Calu3 (cell line): ENCODE results near the gene MACO1. TPM values are rescaled to one million over a fixed set of nuclear protein-coding genes. Genes with fewer than 3 reads are reported as not detected.

Source experiments
- BruUV-seq: library from RNA; stranded (reverse); fragments of 400-500 nt; replicated peaks from 2 replicates; lab custom pipeline; 2021; lab: Mats Ljungman, UMichigan
- CTCF ChIA-PET: fragments of 300-600 bp; sonication (Branson Sonifier 250); formaldehyde crosslinking; loops from one replicate; lab custom pipeline; 2022; ENCODE audit warnings: antibody characterized with exemption; lab: Charles Lee
- DNase-seq: peaks from one replicate; pipeline ENCODE4 v3.0.0; 2022
- H3K27ac Mint-ChIP-seq: one replicate; pipeline ENCODE4 v1.8.0; 2022; ENCODE audit warnings: mixed read lengths; ENCODE audit not compliant: unreplicated experiment
- H3K27me3 Mint-ChIP-seq: one replicate; pipeline ENCODE4 v1.8.0; 2022; ENCODE audit warnings: mixed read lengths; ENCODE audit not compliant: unreplicated experiment
- H3K36me3 Mint-ChIP-seq: one replicate; pipeline ENCODE4 v1.8.0; 2022; ENCODE audit warnings: mild to moderate bottlenecking, moderate library complexity, mixed read lengths; ENCODE audit not compliant: insufficient read depth, unreplicated experiment
- H3K4me1 Mint-ChIP-seq: one replicate; pipeline ENCODE4 v1.8.0; 2022; ENCODE audit warnings: mild to moderate bottlenecking, low read depth, mixed read lengths; ENCODE audit not compliant: unreplicated experiment
- H3K4me3 Mint-ChIP-seq: one replicate; pipeline ENCODE4 v1.8.0; 2022; ENCODE audit warnings: mild to moderate bottlenecking, low read depth, moderate library complexity, mixed read lengths; ENCODE audit not compliant: unreplicated experiment
- H3K9me3 Mint-ChIP-seq: one replicate; pipeline ENCODE4 v1.8.0; 2022; ENCODE audit warnings: low read depth, mixed read lengths; ENCODE audit not compliant: unreplicated experiment
- intact Hi-C: fragments of 100-400 bp; cut with micrococcal nuclease; formaldehyde crosslinking; loops from one replicate; pipeline ENCODE4 v1.10.0; 2022; ENCODE audit not compliant: unreplicated experiment
- total RNA-seq: library from RNA; stranded (reverse); gene quantifications from 2 replicates; pipeline ENCODE4 v1.2.3, GENCODE V29; 2022
- TF ChIP-seq, protein P1 (sequence below): fragments of 200-600 bp; IDR thresholded peaks from one replicate; pipeline ENCODE4 v1.8.0; 2022; ENCODE audit warnings: antibody characterized with exemption; ENCODE audit not compliant: unreplicated experiment

Gene MACO1
- total RNA-seq, 1 experiment from 2014 or later = 16.4 TPM

DNA sequence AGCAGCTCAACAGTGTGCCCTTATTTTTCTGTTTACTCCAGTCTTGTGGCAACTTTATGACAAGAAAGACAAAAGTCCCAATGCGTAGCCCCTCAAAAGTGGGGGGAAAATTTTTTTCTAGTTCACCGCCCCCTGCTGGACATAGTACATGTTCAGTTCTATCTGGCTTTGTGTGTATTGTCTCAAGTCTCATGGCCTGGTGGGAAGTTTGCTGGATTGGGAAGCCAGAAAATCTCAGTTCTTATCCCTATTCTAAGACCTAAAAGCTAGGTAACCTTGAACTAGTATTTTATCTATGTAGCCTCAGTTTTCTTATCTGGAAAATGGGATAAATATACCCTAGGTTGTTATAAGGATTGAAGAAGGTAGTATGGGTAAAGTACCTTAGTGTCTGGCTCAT lies 56.9 kb downstream of the MACO1 start:
- intact Hi-C loops = no loop called here
- Mint-ChIP-seq H3K27me3 (no peaks in the 10 kb centered on the region), H3K4me3 (no peak overlapping the region), H3K9me3 (no peaks in the 10 kb centered on the region), H3K27ac (no peak overlapping the region), H3K36me3 (peaks cover 17% of the 10 kb centered on the region), H3K4me1 (no peaks in the 10 kb centered on the region)
- CTCF ChIA-PET = no interaction called here
- no peak for DNase-seq
- BruUV-seq = no TSS peak
- TF ChIP-seq, protein P1, sequence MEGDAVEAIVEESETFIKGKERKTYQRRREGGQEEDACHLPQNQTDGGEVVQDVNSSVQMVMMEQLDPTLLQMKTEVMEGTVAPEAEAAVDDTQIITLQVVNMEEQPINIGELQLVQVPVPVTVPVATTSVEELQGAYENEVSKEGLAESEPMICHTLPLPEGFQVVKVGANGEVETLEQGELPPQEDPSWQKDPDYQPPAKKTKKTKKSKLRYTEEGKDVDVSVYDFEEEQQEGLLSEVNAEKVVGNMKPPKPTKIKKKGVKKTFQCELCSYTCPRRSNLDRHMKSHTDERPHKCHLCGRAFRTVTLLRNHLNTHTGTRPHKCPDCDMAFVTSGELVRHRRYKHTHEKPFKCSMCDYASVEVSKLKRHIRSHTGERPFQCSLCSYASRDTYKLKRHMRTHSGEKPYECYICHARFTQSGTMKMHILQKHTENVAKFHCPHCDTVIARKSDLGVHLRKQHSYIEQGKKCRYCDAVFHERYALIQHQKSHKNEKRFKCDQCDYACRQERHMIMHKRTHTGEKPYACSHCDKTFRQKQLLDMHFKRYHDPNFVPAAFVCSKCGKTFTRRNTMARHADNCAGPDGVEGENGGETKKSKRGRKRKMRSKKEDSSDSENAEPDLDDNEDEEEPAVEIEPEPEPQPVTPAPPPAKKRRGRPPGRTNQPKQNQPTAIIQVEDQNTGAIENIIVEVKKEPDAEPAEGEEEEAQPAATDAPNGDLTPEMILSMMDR = peak; percentile 41

DNA sequence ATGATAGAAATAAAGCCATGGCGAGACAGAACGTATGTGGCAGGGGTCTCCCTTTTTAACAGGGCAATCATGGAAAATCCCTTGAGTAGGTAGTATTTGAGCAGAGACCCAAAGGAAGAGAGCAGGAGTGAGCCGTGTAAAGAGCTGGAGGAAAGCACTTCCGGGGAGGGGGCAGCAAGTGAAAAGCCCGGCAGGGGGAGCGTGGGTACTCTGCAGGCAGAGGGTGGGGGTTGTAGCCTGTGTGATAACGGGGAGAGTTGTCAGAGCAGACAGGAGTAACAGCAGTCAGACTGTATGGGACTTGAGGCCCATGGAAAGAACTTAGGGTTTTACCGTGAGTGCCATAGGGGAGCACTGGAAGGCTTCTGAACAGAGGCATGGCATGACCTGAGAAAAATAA lies 61.6 kb downstream of the MACO1 start:
- H3K27ac Mint-ChIP-seq = no peak overlapping the region
- H3K27me3 Mint-ChIP-seq = no peaks in the 10 kb centered on the region
- no peaks in the 10 kb centered on the region for H3K9me3 Mint-ChIP-seq
- CTCF ChIA-PET = no interaction called here
- BruUV-seq = no TSS peak
- no peaks in the 10 kb centered on the region for H3K4me1 Mint-ChIP-seq
- TF ChIP-seq, protein P1 = no peak
- peaks cover 16% of the 10 kb centered on the region for H3K36me3 Mint-ChIP-seq
- intact Hi-C loops = no loop called here
- no peak overlapping the region for H3K4me3 Mint-ChIP-seq
- no peak for DNase-seq

DNA sequence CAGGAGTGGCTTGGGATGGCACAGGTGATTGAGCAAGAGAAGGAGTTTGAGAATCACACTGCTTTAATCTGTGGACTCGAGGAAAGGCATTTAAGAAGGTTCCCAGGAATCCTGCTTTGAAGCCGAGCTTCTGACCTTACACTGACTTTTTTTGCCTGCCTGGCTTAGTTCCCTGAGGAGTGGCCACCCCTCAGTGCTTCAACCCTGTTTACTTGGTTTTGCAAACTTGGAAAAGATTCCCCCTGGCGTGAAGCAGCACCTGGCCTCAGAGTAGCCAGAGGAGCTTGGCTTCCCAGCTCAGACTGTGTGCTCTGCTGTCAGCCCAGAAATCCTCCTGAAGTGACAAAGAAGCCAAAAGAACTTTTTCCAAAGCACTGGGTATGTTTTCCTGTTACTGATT lies 64.3 kb downstream of the MACO1 start:
- no peak overlapping the region for H3K4me3 Mint-ChIP-seq
- no peak overlapping the region for H3K27ac Mint-ChIP-seq
- H3K36me3 Mint-ChIP-seq = peaks cover 15% of the 10 kb centered on the region
- CTCF ChIA-PET = no interaction called here
- H3K9me3 Mint-ChIP-seq = no peaks in the 10 kb centered on the region
- no TSS peak for BruUV-seq
- H3K4me1 Mint-ChIP-seq = no peaks in the 10 kb centered on the region
- no peaks in the 10 kb centered on the region for H3K27me3 Mint-ChIP-seq
- no peak for DNase-seq
- intact Hi-C loops = no loop called here
- TF ChIP-seq, protein P1 = no peak

DNA sequence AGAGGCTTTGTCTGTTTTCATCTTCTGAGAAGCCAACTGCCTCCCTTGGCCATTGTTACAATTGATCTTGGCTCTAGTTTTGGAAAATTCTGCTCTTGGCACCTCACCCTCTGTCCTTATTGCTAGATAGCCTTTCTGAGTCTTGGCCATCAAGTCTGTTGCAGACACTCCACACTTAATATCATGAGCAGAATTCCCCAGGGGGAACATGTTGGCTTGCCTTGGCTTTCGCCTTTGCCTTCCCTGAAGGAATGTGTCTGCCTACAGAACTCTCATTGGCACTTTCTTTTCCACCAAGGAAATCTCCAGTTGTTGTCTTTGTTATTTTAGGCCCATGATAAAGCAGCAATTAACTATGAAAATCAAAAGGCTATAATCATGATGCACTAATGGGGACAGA lies 70.0 kb downstream of the MACO1 start:
- TF ChIP-seq, protein P1 = no peak
- BruUV-seq = no TSS peak
- Mint-ChIP-seq H3K4me1 (no peaks in the 10 kb centered on the region), H3K27ac (no peak overlapping the region), H3K4me3 (no peak overlapping the region), H3K27me3 (no peaks in the 10 kb centered on the region), H3K36me3 (peaks cover 5% of the 10 kb centered on the region), H3K9me3 (no peaks in the 10 kb centered on the region)
- no peak for DNase-seq
- intact Hi-C loops = loop anchor here (5.0 kb wide), 2 partner anchors 297 to 312 kb away; no protein-coding TSS in a partner anchor
- CTCF ChIA-PET = interaction anchor here (0.6 kb wide), 1 partner anchor 347 kb away, joined by 5 read pairs; no protein-coding TSS in a partner anchor
